HepG2 (cell line): ENCODE data around the gene CCNT2. TPM values are rescaled to one million over a fixed set of nuclear protein-coding genes. Genes with fewer than 3 reads are reported as not detected.
A peak's percentile ranks its signal among the peaks of the same experiment; 100 is the strongest.

Experiments
- ATAC-seq: fragments of 200-7000 bp; cut with Tn5 transposase; 3 replicates; pipeline ENCODE4 v1.9.1; 2020; ENCODE audit warnings: mild to moderate bottlenecking, moderate library complexity
- BruUV-seq: library from RNA; stranded (reverse); fragments of 400-500 nt; replicated peaks from 2 replicates; lab custom pipeline; 2021; lab: Mats Ljungman, UMichigan
- CTCF ChIA-PET: fragments of 300-600 bp; formaldehyde crosslinking; extraction: SDS; loops from one replicate; lab custom pipeline; 2021; ENCODE audit warnings: low total read pairs, inconsistent platforms, low intra/inter-chr PET ratio; lab: Yijun Ruan, JAX
- POLR2A ChIA-PET: fragments of 350-600 bp; sonication (Branson Sonifier 250); formaldehyde crosslinking; loops from one replicate; lab custom pipeline; 2020; ENCODE audit warnings: antibody characterized with exemption, inconsistent platforms; lab: Yijun Ruan, JAX
- DNase-seq: peaks from one replicate; pipeline ENCODE4 v3.0.0-alpha.2; 2015; ENCODE audit warnings: low spot score
- FAIRE-seq: peaks from 3 replicates; lab custom pipeline; 2011; peaks lifted over from hg19 to GRCh38; lab: Jason Lieb, UNC
- H2AFZ ChIP-seq: one replicate; pipeline ENCODE4 v1.6.1; 2011; ENCODE audit warnings: low read length, inconsistent platforms
- H3K27ac ChIP-seq: fragments of 300-600 bp; 3 replicates; pipeline ENCODE4 v1.8.0; 2011; ENCODE audit warnings: mixed run types, mild to moderate bottlenecking, mixed read lengths, low read length, inconsistent platforms; ENCODE audit not compliant: insufficient read depth; ENCODE audit errors: extremely low read length
- H3K27me3 ChIP-seq, 2 experiments: fragments of 200-600 bp in 1 of 2; 2 replicates in 1 of 2; 3 replicates in 1 of 2; pipeline versions ENCODE4 v1.6.0 to v1.8.0; 2011; ENCODE audit warnings: low read length in 2 of 2, mild to moderate bottlenecking in 2 of 2, moderate library complexity in 2 of 2, inconsistent platforms in 1 of 2; ENCODE audit not compliant: insufficient read depth in 2 of 2, control insufficient read depth in 1 of 2
- H3K36me3 ChIP-seq, 2 experiments: fragments of 200-600 bp in 1 of 2; replicated peaks in 1 of 2; 2 replicates in 1 of 2; 3 replicates in 1 of 2; pipeline versions ENCODE4 v1.5.1 to v1.8.0; 2011; ENCODE audit warnings: low read length in 2 of 2, inconsistent platforms in 1 of 2; ENCODE audit not compliant: insufficient read depth in 2 of 2, control insufficient read depth in 1 of 2
- H3K4me1 ChIP-seq: 2 replicates; pipeline ENCODE4 v1.5.1; 2012; ENCODE audit warnings: low read length, inconsistent platforms; ENCODE audit not compliant: insufficient read depth
- H3K4me2 ChIP-seq: 2 replicates; pipeline ENCODE4 v1.6.0; 2011; ENCODE audit warnings: low read depth, low read length, inconsistent platforms
- H3K4me3 ChIP-seq, 3 experiments: fragments of 200-600 bp in 1 of 3; sonication (generic), shearing (Covaris generic) in 1 of 3; replicated peaks in 1 of 3; 2 replicates each; pipeline ENCODE4 v1.5.1; 2011 to 2016; ENCODE audit warnings: low read length in 3 of 3, inconsistent platforms in 2 of 3, low read depth in 2 of 3, mild to moderate bottlenecking in 2 of 3, control low read depth in 1 of 3, mixed read lengths in 1 of 3; ENCODE audit not compliant: insufficient read depth in 1 of 3
- H3K79me2 ChIP-seq: one replicate; pipeline ENCODE4 v1.6.1; 2011; ENCODE audit warnings: low read length, inconsistent platforms; ENCODE audit not compliant: insufficient read depth
- H3K9ac ChIP-seq: 2 replicates; pipeline ENCODE4 v1.6.0; 2011; ENCODE audit warnings: mild to moderate bottlenecking, low read depth, low read length, inconsistent platforms; ENCODE audit not compliant: insufficient read depth
- H3K9me3 ChIP-seq: 2 replicates; pipeline ENCODE4 v1.5.1; 2012; ENCODE audit warnings: mild to moderate bottlenecking, low read length
- H4K20me1 ChIP-seq: 2 replicates; pipeline ENCODE4 v1.6.0; 2011; ENCODE audit warnings: inconsistent platforms, mild to moderate bottlenecking, low read length, moderate library complexity; ENCODE audit not compliant: insufficient read depth
- FOXP1 ChIP-seq, 2 experiments: fragments of 450-650 bp in 1 of 2; IDR thresholded peaks; 2 replicates each; pipeline ENCODE4 v1.6.1; 2017 to 2018; ENCODE audit warnings: antibody characterized with exemption in 1 of 2
- PHF20 ChIP-seq: sonication (generic); formaldehyde crosslinking; IDR thresholded peaks from 2 replicates; pipeline ENCODE4 v1.5.0; 2020; ENCODE audit warnings: mild to moderate bottlenecking, missing genetic modification reagents
- RBM22 ChIP-seq: fragments of 200-400 bp; formaldehyde crosslinking; optimal IDR thresholded peaks from 2 replicates; pipeline ENCODE3; 2017; ENCODE audit warnings: mild to moderate bottlenecking, low read length, moderate library complexity
- ZFP1 ChIP-seq: IDR thresholded peaks from 2 replicates; pipeline ENCODE4 v1.6.1; 2016
- ZNF335 ChIP-seq: sonication (generic); formaldehyde crosslinking; IDR thresholded peaks from 2 replicates; pipeline ENCODE4 v1.4.0; 2020; ENCODE audit warnings: missing genetic modification reagents
- ZNF614 ChIP-seq: IDR thresholded peaks from 2 replicates; pipeline ENCODE4 v1.6.1; 2018; ENCODE audit warnings: missing biosample characterization, missing genetic modification reagents, inconsistent platforms, borderline replicate concordance
- ZSCAN30 ChIP-seq: sonication (generic); formaldehyde crosslinking; IDR thresholded peaks from 2 replicates; pipeline ENCODE4 v1.5.0; 2020; ENCODE audit warnings: mild to moderate bottlenecking, missing genetic modification reagents
- WGBS: methylation state at CpG from one replicate; pipeline ENCODE4 v1.1.6; 2017; ENCODE audit warnings: low lambda C conversion rate; 5-methylcytosine and 5-hydroxymethylcytosine counted together
- in situ Hi-C: cut with HindIII; loops from 2 replicates; pipeline ENCODE4 v1.10.0; 2017; ENCODE audit warnings: low pct_unique_long_range_greater_than_20kb; ENCODE audit not compliant: extremely low pct_ligation_motif_present
- intact Hi-C: fragments of 100-400 bp; cut with micrococcal nuclease; formaldehyde crosslinking; loops from one replicate; pipeline ENCODE4 v1.10.0; 2022; ENCODE audit not compliant: unreplicated experiment
- polyA plus RNA-seq, 8 experiments: library from polyadenylated mRNA; depleted of rRNA in 3 of 8; stranded (reverse) in 7 of 8; unstranded in 1 of 8; fragments of >200 nt; fragmentation: Illumina TruSeq in 4 of 8; extraction: Trizol in 4 of 8; gene quantifications; 2 replicates each; pipeline versions ENCODE4 v1.2.1 to v1.2.3, GENCODE V29; 2011 to 2016; ENCODE audit warnings: low read depth in 4 of 8, missing spikeins in 1 of 8, mixed read lengths in 1 of 8; ENCODE audit not compliant: insufficient read depth in 1 of 8
- total RNA-seq, 5 experiments: library from RNA; depleted of rRNA; stranded (reverse); fragments of >200 nt; fragmentation: Illumina TruSeq; extraction: Trizol; gene quantifications; 2 replicates each; pipeline ENCODE4 v1.2.3, GENCODE V29; 2016; ENCODE audit warnings: low read depth in 1 of 5
- TF ChIP-seq, protein P1 (sequence below): sonication (generic); formaldehyde crosslinking; IDR thresholded peaks from 2 replicates; pipeline ENCODE4 v1.4.0; 2020; ENCODE audit warnings: missing genetic modification reagents, mild to moderate bottlenecking, borderline replicate concordance
- TF ChIP-seq, protein P2 (sequence below): sonication (generic); formaldehyde crosslinking; conservative IDR thresholded peaks from 2 replicates; pipeline ENCODE4 v1.4.0; 2020; ENCODE audit warnings: missing genetic modification reagents
- TF ChIP-seq, protein P3 (sequence below): sonication (generic); formaldehyde crosslinking; IDR thresholded peaks from 2 replicates; pipeline ENCODE4 v1.4.0; 2020; ENCODE audit warnings: mild to moderate bottlenecking, missing genetic modification reagents
- TF ChIP-seq, protein P4 (sequence below): sonication (generic); formaldehyde crosslinking; IDR thresholded peaks from 2 replicates; pipeline ENCODE4 v1.4.0; 2020; ENCODE audit warnings: missing genetic modification reagents
- TF ChIP-seq, protein P5 (sequence below): sonication (generic); formaldehyde crosslinking; IDR thresholded peaks from 2 replicates; pipeline ENCODE4 v1.4.0; 2020; ENCODE audit warnings: mild to moderate bottlenecking, missing genetic modification reagents

The CCNT2 gene
- total and polyA plus RNA-seq, 2 of the 13 experiments (the other 11 are each of a cell fraction or from before 2014, with no cell fraction given), result 22.1 to 34.4 TPM

DNA sequence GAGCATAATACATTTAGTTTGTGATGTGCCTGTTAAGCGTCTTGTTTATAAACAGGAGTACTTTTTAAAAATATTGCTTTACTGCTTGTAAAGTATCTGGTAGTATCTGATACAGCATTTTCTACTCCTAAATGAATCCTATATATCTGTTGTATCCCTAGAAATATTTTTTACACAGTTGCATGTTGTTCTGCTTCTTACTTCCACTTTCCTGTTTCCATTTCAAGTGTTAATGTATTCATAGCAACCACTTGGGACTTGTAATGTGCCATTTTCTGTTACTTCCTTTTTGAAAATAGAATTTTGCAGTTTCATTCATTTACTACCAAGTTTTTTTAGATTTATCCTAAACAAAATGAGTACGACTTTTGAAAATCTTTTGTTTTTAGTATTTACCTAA lies 24.9 kb downstream of the CCNT2 start (continued):
- TF ChIP-seq ZNF614 (CRISPR knock-in tag) (no peak), ZFP1 (CRISPR knock-in tag) (no peak), ZSCAN30 (CRISPR knock-in tag) (no peak), FOXP1 (IDR thresholded peaks at IDR 0.05) (no peak), FOXP1 (CRISPR knock-in tag; IDR thresholded peaks at IDR 0.05) (no peak), PHF20 (CRISPR knock-in tag) (no peak)
- TF ChIP-seq, protein P1, sequence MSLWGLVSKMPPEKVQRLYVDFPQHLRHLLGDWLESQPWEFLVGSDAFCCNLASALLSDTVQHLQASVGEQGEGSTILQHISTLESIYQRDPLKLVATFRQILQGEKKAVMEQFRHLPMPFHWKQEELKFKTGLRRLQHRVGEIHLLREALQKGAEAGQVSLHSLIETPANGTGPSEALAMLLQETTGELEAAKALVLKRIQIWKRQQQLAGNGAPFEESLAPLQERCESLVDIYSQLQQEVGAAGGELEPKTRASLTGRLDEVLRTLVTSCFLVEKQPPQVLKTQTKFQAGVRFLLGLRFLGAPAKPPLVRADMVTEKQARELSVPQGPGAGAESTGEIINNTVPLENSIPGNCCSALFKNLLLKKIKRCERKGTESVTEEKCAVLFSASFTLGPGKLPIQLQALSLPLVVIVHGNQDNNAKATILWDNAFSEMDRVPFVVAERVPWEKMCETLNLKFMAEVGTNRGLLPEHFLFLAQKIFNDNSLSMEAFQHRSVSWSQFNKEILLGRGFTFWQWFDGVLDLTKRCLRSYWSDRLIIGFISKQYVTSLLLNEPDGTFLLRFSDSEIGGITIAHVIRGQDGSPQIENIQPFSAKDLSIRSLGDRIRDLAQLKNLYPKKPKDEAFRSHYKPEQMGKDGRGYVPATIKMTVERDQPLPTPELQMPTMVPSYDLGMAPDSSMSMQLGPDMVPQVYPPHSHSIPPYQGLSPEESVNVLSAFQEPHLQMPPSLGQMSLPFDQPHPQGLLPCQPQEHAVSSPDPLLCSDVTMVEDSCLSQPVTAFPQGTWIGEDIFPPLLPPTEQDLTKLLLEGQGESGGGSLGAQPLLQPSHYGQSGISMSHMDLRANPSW (CRISPR knock-in tag), result no peak
- TF ChIP-seq, protein P2, sequence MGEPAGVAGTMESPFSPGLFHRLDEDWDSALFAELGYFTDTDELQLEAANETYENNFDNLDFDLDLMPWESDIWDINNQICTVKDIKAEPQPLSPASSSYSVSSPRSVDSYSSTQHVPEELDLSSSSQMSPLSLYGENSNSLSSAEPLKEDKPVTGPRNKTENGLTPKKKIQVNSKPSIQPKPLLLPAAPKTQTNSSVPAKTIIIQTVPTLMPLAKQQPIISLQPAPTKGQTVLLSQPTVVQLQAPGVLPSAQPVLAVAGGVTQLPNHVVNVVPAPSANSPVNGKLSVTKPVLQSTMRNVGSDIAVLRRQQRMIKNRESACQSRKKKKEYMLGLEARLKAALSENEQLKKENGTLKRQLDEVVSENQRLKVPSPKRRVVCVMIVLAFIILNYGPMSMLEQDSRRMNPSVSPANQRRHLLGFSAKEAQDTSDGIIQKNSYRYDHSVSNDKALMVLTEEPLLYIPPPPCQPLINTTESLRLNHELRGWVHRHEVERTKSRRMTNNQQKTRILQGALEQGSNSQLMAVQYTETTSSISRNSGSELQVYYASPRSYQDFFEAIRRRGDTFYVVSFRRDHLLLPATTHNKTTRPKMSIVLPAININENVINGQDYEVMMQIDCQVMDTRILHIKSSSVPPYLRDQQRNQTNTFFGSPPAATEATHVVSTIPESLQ (CRISPR knock-in tag), result no peak
- TF ChIP-seq, protein P3, sequence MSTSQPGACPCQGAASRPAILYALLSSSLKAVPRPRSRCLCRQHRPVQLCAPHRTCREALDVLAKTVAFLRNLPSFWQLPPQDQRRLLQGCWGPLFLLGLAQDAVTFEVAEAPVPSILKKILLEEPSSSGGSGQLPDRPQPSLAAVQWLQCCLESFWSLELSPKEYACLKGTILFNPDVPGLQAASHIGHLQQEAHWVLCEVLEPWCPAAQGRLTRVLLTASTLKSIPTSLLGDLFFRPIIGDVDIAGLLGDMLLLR, result no peak
- TF ChIP-seq, all 625 proteins: peak for 0

DNA sequence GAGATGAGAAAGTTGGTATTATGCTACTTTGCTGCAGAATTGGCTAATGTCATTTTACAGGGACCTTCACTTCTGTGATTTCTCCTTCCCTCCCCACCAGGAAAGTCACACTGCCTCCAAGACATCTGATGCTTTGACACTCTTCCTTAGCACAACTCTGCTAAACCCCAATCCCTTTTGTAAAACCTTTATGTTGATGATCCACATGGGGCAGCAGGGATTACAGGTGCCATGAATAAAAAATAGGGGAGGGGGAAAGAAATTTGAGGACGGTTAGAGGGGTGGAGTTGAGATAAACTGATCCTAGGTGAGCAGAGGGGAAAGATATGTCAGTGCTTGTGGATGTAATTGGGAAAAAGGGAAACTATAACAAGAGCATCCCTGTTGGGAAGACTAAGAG lies 26.4 kb downstream of the CCNT2 start:
- TF ChIP-seq, protein P4, sequence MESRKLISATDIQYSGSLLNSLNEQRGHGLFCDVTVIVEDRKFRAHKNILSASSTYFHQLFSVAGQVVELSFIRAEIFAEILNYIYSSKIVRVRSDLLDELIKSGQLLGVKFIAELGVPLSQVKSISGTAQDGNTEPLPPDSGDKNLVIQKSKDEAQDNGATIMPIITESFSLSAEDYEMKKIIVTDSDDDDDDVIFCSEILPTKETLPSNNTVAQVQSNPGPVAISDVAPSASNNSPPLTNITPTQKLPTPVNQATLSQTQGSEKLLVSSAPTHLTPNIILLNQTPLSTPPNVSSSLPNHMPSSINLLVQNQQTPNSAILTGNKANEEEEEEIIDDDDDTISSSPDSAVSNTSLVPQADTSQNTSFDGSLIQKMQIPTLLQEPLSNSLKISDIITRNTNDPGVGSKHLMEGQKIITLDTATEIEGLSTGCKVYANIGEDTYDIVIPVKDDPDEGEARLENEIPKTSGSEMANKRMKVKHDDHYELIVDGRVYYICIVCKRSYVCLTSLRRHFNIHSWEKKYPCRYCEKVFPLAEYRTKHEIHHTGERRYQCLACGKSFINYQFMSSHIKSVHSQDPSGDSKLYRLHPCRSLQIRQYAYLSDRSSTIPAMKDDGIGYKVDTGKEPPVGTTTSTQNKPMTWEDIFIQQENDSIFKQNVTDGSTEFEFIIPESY (CRISPR knock-in tag), result no peak
- TF ChIP-seq RBM22, result peak; percentile 45
- TF ChIP-seq, protein P5, sequence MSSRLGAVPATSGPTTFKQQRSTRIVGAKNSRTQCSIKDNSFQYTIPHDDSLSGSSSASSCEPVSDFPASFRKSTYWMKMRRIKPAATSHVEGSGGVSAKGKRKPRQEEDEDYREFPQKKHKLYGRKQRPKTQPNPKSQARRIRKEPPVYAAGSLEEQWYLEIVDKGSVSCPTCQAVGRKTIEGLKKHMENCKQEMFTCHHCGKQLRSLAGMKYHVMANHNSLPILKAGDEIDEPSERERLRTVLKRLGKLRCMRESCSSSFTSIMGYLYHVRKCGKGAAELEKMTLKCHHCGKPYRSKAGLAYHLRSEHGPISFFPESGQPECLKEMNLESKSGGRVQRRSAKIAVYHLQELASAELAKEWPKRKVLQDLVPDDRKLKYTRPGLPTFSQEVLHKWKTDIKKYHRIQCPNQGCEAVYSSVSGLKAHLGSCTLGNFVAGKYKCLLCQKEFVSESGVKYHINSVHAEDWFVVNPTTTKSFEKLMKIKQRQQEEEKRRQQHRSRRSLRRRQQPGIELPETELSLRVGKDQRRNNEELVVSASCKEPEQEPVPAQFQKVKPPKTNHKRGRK (CRISPR knock-in tag), result no peak
- no peak for TF ChIP-seq ZNF335
- TF ChIP-seq, all 625 proteins: peak for 1
- DNase-seq, result no peak
- Histone ChIP-seq H3K9ac (no peak overlapping the region), H3K4me1 (no peaks in the 10 kb centered on the region), H3K36me3 (peaks cover 14 to 82% of the 10 kb centered on the region in 2 experiments), H3K27ac (no peak overlapping the region), H3K4me3 (no peak overlapping the region), H3K27me3 (no peaks in the 10 kb centered on the region), H3K4me2 (no peak overlapping the region), H3K9me3 (no peaks in the 10 kb centered on the region), H2AFZ (no peak overlapping the region), H4K20me1 (peaks cover 5% of the 10 kb centered on the region; the same call in 1 of the 2 replicates), H3K79me2 (peaks cover 6% of the 10 kb centered on the region)
- intact Hi-C loops, result no loop called here
- FAIRE-seq, result no peak
- 97% methylated on average over 1 of the region's 1 CpG for WGBS
- CTCF ChIA-PET, result no interaction called here
- BruUV-seq, result no TSS peak
- in situ Hi-C loops, result no loop called here
- no peak for ATAC-seq
- POLR2A ChIA-PET, result no interaction called here
